ENCODE measurements around the gene BAHD1.
A peak's percentile ranks its signal among the peaks of the same experiment; 100 is the strongest.

BAHD1 gene

DNA sequence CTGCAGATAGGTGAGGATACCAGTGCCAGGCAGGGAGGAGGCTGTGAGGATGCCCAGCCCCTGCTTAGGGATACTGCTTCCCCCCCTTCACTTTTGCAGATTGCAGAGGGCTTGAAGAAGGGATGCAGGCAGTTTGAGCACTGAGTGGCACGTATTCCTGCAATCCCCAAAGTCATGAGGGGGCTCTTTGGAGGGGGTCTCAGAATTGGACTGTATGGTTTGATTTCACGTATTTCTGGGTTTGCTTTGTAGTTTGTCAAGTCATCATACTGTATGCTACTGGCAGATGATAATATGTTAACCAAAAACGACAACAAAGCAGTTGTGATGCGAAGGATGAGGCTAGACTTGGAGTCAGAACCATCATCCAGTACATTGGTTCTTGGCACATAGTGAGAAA, 58.1 kb downstream of the BAHD1 start:
- no peak for DNase-seq (ENCODE audit: low spot score)

DNA sequence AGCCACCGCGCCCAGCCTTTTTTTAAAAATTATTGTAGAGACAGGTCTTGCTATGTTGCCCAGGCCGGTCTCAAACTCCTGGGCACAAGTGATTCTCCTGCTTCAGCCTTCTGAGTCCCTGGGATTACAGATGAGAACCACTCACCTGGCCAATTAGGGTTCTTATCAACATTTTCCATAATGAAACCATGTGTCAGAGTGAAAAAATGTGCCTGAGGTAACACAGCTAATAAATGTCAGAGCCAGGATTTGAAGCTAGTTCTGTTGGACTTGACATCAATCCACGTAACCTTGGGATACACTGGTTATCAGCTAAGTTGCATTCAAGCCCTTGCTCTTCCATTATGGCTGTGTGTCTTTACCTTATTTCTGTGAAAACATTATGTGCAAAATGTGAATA, 59.2 kb downstream of the BAHD1 start:
- no peak for DNase-seq (ENCODE audit: low spot score)

DNA sequence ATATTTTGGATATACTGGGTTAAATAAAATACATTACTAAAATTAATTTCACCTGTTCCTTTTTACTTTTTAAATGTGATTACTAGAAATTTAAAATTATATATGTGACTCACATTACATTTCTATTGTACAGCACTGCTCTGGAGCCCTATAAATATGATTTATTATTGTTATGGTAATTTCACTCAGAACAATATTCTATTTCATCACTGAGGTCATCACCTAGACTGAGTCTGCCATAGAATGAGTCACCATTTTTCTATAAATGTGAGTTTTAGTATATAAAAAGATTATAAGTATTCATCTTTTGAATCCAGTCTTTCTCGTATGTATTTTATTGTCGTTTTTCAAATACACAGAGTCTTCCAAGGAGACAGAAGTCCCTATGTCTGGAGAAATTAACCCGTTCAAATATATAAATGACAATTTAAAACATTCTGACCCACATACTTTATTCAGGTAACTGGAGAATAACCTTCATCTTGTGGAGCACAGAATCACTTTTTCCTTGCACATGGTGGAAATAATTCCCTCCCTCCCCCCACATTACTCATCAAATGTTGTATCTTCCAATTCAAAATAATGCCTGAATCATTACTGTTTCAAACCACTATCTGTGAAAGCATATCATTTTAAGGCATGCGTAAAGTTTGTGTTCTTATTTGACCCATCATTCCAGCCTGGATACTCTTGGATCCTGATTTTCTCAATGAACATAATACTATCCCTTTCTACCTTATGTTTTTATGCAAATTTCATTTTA, 60.0 kb downstream of the BAHD1 start:
- no peak for DNase-seq (ENCODE audit: low spot score)

DNA sequence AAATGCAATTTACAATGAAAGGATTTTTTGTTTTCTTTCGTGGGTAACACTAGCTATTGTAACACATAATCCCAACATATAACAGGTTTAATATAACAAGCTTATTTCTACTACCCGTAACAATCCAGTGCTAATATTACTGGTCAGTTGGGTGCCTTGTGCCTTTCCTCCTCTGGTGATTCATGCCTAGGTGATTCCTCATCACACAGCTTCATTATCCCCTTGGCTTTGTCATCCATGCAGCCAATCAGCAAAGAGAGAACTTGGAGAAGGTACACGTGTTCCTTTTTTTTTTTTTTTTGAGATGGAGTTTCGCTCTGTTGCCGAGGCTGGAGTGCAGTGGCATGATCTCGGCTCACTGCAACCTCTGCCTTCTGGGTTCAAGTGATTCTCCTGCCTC, 60.7 kb downstream of the BAHD1 start:
- no peak for DNase-seq (ENCODE audit: low spot score)

DNA sequence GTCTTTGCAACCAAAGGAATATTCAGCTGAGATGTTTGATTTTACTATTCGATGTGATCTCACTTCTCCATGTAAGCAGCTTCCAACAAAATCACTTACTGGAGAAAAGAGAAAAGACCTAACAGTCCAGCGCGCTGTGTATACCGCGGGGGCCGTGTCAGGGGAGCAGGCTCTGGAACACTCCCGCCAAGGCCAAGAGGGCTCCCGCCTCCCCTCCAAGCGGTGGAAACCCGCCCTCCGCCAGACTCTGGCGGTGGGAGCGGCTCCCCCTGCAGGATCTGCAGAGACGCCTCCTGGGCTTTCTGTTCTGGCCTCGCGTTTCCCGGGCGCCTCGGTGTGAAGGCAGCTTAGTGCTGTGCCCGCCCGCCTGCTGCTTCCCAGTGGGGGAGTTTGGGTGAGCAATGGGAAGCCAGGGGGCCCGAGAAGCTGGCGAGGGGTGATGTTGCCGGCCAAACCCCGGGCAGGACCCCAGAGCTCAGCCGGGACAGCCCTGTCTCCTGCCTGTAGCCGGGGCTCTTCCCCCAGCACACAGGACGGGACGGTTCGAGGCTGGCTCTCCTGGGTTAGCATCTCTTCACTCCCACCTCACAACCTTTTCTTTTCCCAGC, 66.3 kb downstream of the BAHD1 start:
- peak; percentile 79 for DNase-seq (ENCODE audit: low spot score)

DNA sequence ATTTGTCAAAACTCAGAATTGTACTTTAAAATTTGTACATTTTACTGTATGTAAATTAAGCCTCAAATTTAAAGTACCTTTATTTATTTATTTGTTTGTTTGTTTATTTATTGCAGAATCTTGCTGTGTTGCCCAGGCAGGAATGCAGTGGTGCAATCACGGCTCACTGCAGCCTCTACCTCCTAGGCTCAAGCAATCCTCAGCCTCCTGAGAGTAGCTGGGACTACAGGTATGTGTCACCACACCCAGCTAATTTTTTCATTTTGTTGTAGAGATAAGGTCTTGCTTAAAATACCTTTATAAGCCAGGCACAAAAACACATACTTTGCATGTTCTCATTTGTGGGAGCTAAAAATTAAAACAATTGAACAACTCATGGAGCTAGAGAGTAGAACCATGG, 67.5 kb downstream of the BAHD1 start:
- no peak for DNase-seq (ENCODE audit: low spot score)

DNA sequence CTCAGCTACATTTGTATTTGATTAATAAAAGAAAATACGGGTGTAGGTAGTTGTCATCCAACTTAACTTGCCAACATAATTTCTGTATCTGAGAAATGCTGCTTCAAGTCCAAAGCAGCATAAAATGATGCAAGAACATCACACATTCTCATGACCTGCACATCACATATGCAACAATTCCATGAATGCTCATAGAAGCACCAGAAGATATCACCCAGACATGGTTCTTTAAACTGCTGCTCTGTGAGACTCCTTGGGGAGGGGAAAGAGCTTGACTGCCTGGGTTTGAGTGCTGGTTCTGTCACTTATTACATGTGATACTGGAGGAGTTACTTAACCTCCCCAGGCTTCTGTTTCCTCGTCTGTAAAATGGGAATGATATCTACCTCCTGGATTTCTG, 69.4 kb downstream of the BAHD1 start:
- DNase-seq (ENCODE audit: low spot score), result no peak

DNA sequence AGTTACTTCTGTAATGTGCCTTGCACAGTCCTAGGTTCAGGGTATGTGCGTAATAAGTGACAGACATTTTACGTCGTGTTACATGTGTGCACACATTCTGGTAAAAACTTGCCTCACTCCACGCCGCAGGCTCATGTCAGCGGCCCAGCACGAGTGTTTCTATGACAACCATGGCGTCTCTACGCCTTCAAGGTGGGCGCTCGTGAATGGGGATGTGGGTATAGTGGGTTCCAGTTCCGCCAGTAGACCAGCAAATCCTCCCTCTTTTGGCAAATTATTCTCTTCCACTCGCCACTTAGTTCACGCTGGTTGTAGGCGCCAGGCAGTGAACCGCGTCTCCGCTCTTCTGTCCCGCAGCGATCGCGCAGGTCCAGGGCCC, 70.3 kb downstream of the BAHD1 start:
- DNase-seq (ENCODE audit: low spot score), result peak; percentile 7

DNA sequence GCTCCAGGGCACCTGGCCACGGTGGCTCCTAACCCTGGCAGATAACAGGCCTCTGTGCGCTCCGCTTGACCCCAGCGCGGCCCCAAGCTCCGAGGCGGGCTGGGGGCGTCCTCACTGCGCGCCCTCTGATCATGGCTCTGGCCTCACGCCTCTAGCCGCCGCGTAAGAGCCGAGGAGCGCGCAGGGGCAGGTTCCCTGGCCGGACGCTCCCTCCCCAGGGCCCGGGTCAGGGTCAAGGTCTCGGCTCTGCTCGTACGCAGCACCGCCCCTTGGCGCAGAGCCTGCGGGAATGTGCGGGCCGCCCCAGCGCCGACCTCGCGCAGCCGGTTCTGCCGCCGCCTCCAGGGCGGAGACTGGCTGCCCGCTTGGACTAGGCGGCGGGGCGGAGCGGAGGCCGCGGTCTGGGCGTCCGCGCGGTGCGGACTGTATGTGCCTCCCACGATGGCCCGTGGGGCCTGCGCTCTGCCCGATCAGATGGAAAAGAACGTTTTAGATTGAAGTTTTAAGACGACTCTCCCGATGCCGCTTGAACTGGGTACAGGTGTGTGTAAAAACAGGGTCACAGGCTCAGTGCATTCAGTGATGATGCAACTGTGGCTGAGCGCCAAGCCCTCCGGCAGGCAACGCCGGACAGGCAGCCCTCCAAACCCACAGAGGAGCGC, 70.8 kb downstream of the BAHD1 start:
- DNase-seq (ENCODE audit: low spot score), result peak; percentile 45

DNA sequence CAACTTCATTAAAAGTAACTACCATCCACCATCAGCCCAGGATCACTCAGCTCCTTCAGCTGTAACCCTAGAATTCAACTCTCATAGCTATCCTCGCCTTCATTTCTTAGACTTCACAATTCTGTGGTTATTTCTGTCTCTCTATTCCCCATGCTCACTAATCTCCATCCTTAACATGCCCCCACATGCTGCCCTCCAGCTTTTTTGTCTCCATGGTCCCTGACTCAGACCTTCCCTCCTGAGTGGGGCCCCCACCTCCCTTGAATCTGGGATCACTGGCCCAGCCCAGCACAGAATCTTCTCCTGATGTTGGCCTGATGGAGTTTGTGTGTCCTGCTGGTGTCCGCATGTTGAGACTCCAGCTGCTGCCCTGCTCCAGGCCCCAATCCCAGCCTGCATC, 71.7 kb downstream of the BAHD1 start:
- no peak for DNase-seq (ENCODE audit: low spot score)

DNA sequence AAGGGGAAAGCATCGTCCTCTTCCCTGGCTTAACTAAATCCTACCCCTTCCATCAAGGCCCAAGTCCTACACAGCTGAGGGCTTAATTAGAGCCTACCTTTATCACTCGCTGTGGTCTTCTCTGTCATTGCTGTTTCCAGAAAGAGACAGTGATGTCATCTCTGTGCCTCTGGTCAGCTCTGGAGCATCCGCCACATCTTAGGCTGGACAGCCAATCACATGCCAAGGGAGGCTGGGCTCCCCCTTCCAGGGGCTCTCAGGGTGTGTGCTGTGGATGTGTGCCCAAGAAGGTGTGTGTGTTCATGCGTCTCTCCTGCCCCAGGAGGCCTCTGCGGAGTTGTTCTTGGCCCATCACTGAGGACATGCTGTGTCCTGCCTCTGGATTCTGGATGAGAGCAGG, 72.9 kb downstream of the BAHD1 start:
- no peak for DNase-seq (ENCODE audit: low spot score)

DNA sequence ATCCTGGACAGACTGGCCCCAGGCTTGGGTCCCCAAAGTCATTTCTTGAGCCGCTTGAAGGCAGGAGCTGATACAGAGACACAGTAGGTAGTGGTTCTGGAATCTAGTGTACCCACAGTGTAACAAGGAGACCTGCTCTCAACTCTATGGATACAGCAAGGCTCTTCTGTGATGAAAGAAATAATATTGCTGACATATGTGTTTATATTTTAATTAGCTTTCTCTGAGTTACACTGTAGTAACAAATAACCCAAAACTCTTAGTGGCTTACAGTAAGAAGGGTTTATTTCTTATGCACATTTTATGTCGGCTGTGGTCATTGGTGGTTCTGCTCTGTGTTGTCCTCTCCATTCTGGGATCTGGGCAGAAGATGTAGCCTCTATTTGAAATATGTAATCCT, 75.6 kb downstream of the BAHD1 start:
- no peak for DNase-seq (ENCODE audit: low spot score)

Data from Ammon's horn (tissue), 1 donor.